WERI-Rb-1 (cell line): ENCODE data around the gene GABBR2.

Experiments
- DNase-seq: peaks from one replicate; pipeline ENCODE4 v3.0.0-alpha.2; 2020
- H3K27ac ChIP-seq: fragments of 250-450 bp; sonication (Bioruptor Pico); 2 replicates; pipeline ENCODE4 v1.5.1; 2020; ENCODE audit warnings: mild to moderate bottlenecking, moderate library complexity
- H3K27me3 ChIP-seq: fragments of 250-450 bp; sonication (Bioruptor Pico); 2 replicates; pipeline ENCODE4 v1.5.1; 2021; ENCODE audit warnings: mild to moderate bottlenecking, low read depth, moderate library complexity; ENCODE audit not compliant: insufficient read depth, severe bottlenecking
- H3K36me3 ChIP-seq: fragments of 250-450 bp; sonication (Bioruptor Pico); 2 replicates; pipeline ENCODE4 v1.5.1; 2020; ENCODE audit warnings: mild to moderate bottlenecking, moderate library complexity
- H3K4me3 ChIP-seq: 2 replicates; pipeline ENCODE4 v1.5.1; 2011; ENCODE audit warnings: low read depth, mild to moderate bottlenecking, control low read depth, low read length
- H3K9me3 ChIP-seq: fragments of 250-450 bp; sonication (Bioruptor Pico); 2 replicates; pipeline ENCODE4 v1.5.1; 2021; ENCODE audit warnings: mild to moderate bottlenecking, moderate library complexity; ENCODE audit not compliant: severe bottlenecking
- CTCF ChIP-seq: IDR thresholded peaks from 2 replicates; pipeline ENCODE4 v1.5.1; 2011; ENCODE audit warnings: low read depth, mild to moderate bottlenecking, control low read depth, inconsistent platforms, low read length

The GABBR2 gene

GRCh38 chr9:98599566-98600216 is 109.0 kb downstream of the GABBR2 start:
- Histone ChIP-seq H3K36me3 (no peaks in the 10 kb centered on the region), H3K4me3 (no peak overlapping the region), H3K27ac (no peak overlapping the region), H3K27me3 (no peaks in the 10 kb centered on the region), H3K9me3 (no peaks in the 10 kb centered on the region)
- no peak for DNase-seq
- no peak for TF ChIP-seq CTCF

DNA sequence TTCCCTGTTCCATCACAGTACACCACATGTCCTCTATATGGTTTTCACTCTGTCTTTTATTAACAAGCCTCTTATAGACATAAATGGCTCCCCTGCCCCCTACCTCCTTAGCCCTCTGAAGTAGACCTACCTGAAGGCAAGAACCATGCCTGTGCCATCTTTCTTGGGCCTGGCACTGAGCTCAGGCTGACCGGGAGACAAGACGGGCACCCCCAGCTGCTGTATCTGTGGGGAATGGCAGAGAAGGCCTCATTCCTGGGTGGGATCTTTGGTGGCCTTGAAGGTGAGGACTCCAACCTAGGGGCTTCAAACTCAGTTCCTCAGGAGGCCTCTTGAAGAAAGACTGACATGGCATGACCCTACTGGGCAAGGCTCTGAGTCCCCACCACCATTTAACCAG is 109.9 kb downstream of the GABBR2 start:
- H3K9me3 ChIP-seq: no peaks in the 10 kb centered on the region
- H3K27me3 ChIP-seq: no peaks in the 10 kb centered on the region
- no peak overlapping the region for H3K4me3 ChIP-seq
- DNase-seq: no peak
- no peaks in the 10 kb centered on the region for H3K36me3 ChIP-seq
- TF ChIP-seq CTCF: no peak
- no peak overlapping the region for H3K27ac ChIP-seq

DNA sequence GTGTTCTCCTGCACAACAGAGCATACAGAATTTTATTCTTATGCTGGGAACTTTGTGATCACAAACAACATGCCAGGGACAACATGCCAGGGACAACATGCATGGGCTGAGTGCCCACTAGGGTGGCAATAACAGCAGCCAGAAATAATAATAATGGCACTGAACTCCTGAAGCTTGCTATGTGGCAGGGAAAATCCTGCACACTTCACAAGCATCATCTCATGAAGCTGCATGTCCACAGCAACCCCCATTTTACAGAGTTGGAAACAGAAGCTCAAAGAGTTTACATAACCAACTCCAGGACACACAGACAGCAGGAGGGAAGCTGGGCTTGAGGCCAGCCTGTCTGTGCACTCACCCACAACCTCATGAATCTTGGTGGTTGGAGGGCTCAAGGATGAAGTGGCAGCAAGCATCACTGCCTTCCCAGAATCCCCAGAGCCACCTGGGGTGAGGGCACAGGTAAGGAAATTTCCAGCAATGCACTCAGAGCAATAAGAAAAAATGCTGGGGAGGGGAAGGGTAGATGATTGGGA is 111.4 kb downstream of the GABBR2 start:
- Histone ChIP-seq H3K36me3 (no peaks in the 10 kb centered on the region), H3K27me3 (no peaks in the 10 kb centered on the region), H3K9me3 (no peaks in the 10 kb centered on the region), H3K27ac (no peak overlapping the region), H3K4me3 (no peak overlapping the region)
- DNase-seq: no peak
- no peak for TF ChIP-seq CTCF

DNA sequence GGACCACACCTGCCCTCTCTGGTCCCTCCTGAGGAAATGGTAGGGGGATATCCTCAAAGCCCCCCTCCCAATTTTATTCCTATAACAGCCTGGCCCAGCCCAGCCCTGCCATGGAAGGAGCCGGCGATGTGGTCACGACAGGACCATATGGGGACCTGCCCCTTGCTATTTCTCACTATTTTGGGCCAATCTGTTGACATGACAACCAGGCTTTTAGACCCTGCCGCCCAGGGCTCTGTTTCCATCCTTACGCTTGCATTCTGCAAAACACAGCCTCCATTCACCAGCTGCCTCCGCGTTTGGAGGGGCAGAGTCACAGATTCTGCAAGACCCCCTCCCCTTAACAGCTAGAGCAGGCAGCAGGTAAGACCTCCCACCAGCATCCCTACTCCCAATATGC is 112.2 kb downstream of the GABBR2 start:
- no peak for TF ChIP-seq CTCF
- no peaks in the 10 kb centered on the region for H3K36me3 ChIP-seq
- DNase-seq: peak; percentile 0
- H3K9me3 ChIP-seq: no peaks in the 10 kb centered on the region
- H3K4me3 ChIP-seq: no peak overlapping the region
- no peak overlapping the region for H3K27ac ChIP-seq
- no peaks in the 10 kb centered on the region for H3K27me3 ChIP-seq

GRCh38 chr9:98594546-98595160 is 114.1 kb downstream of the GABBR2 start:
- Histone ChIP-seq H3K27ac (no peak overlapping the region), H3K9me3 (no peaks in the 10 kb centered on the region), H3K4me3 (no peak overlapping the region), H3K36me3 (no peaks in the 10 kb centered on the region), H3K27me3 (no peaks in the 10 kb centered on the region)
- DNase-seq: peak; percentile 4
- TF ChIP-seq CTCF: no peak
